Thoracic aorta (tissue), 2 donors: ENCODE results near the gene CARD19. TPM values are rescaled to one million over a fixed set of nuclear protein-coding genes. Genes with fewer than 3 reads are reported as not detected.
A peak's percentile ranks its signal among the peaks of the same experiment; 100 is the strongest.

Experiments
- ATAC-seq: fragments of 150-250 bp; one replicate; pipeline ENCODE4 v1.8.0; 2017; ENCODE audit warnings: low read depth; ENCODE audit not compliant: insufficient number of reproducible peaks, low FRiP score
- DNase-seq: peaks from one replicate; pipeline ENCODE4 v3.0.0-alpha.2; 2020; ENCODE audit warnings: low spot score
- H3K27ac ChIP-seq, 2 donors: fragments of 200-600 bp; sonication (generic); 1 replicate in 1 of 2; 2 replicates in 1 of 2; pipeline ENCODE4 v1.5.1; 2016; ENCODE audit warnings: mild to moderate bottlenecking in 2 of 2, moderate library complexity in 2 of 2
- H3K27me3 ChIP-seq: fragments of 200-600 bp; sonication (generic); replicated peaks from 2 replicates; pipeline ENCODE4 v1.6.0; 2016; ENCODE audit warnings: mild to moderate bottlenecking; ENCODE audit not compliant: insufficient read depth
- H3K36me3 ChIP-seq: fragments of 200-600 bp; sonication (generic); one replicate; pipeline ENCODE4 v1.5.1; 2016
- H3K4me1 ChIP-seq, 2 donors: fragments of 200-600 bp; sonication (generic); 1 replicate in 1 of 2; 2 replicates in 1 of 2; pipeline versions ENCODE4 v1.5.1 to v1.6.0; 2016; ENCODE audit warnings: low read depth in 2 of 2, mild to moderate bottlenecking in 1 of 2; ENCODE audit not compliant: control insufficient read depth in 1 of 2
- H3K4me3 ChIP-seq: fragments of 200-600 bp; sonication (generic); 2 replicates; pipeline ENCODE4 v1.5.1; 2016; ENCODE audit warnings: mild to moderate bottlenecking
- H3K9me3 ChIP-seq: fragments of 200-600 bp; sonication (generic); 2 replicates; pipeline ENCODE4 v1.5.1; 2016
- total RNA-seq, 2 donors: library from RNA; depleted of rRNA; stranded (reverse); fragments of >200 nt; gene quantifications; one replicate each; pipeline versions ENCODE4 v1.1.0 to v1.2.3, GENCODE V29; 2016
- TF ChIP-seq, protein P1 (sequence below): fragments of 200-600 bp; sonication (generic); IDR thresholded peaks from one replicate; pipeline ENCODE4 v1.5.1; 2019; ENCODE audit warnings: antibody characterized with exemption

The CARD19 gene
- total RNA-seq, 2 donors from 2014 or later = 46.3 to 103 TPM

GRCh38 chr9:93123561-93124283 is 27.7 kb downstream of the CARD19 start:
- TF ChIP-seq, protein P1, sequence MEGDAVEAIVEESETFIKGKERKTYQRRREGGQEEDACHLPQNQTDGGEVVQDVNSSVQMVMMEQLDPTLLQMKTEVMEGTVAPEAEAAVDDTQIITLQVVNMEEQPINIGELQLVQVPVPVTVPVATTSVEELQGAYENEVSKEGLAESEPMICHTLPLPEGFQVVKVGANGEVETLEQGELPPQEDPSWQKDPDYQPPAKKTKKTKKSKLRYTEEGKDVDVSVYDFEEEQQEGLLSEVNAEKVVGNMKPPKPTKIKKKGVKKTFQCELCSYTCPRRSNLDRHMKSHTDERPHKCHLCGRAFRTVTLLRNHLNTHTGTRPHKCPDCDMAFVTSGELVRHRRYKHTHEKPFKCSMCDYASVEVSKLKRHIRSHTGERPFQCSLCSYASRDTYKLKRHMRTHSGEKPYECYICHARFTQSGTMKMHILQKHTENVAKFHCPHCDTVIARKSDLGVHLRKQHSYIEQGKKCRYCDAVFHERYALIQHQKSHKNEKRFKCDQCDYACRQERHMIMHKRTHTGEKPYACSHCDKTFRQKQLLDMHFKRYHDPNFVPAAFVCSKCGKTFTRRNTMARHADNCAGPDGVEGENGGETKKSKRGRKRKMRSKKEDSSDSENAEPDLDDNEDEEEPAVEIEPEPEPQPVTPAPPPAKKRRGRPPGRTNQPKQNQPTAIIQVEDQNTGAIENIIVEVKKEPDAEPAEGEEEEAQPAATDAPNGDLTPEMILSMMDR = no peak
- peaks cover 42 to 54% of the 10 kb centered on the region in 2 donors for H3K4me1 ChIP-seq
- no peak for ATAC-seq
- H3K27me3 ChIP-seq = no peaks in the 10 kb centered on the region
- DNase-seq = no peak
- H3K9me3 ChIP-seq = no peaks in the 10 kb centered on the region
- no peak overlapping the region for H3K27ac ChIP-seq
- H3K4me3 ChIP-seq = no peak overlapping the region
- H3K36me3 ChIP-seq = peaks cover 46% of the 10 kb centered on the region

- TF ChIP-seq, protein P1 = no peak
- Histone ChIP-seq H3K27ac (no peak overlapping the region), H3K36me3 (peaks cover 46% of the 10 kb centered on the region), H3K4me1 (peaks cover 46 to 57% of the 10 kb centered on the region in 2 donors), H3K4me3 (no peak overlapping the region), H3K9me3 (no peaks in the 10 kb centered on the region), H3K27me3 (no peaks in the 10 kb centered on the region)
- DNase-seq = peak; percentile 1
- no peak for ATAC-seq
These were observed 28.8 kb downstream of the CARD19 start for GRCh38 chr9:93124793-93125192.

DNA sequence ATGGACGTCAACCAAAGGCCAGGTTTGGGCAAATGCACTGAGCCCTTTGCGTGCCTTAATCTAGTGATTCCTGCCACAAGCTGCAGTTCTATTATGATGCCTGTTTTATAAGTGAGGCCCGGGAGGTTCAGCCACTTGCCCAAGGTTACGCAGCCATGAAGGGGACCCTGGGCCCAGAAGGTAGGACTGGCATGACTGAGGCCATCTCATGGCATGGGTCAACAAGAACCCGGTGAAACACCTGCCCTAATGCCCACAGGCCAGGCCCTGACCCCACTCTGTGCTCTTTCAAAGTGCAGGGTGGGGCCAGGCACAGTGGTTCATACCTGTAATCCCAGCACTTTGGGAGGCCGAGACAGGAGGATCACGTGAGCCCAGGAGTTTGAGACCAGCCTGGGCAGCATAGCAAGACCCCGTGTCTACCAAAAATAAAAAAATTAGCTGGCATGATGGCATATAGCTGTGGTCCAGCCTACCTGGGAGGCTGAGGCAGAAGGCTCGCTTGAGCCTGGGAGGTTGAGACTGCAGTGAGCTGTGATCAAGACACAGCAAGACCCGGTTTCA is 29.4 kb downstream of the CARD19 start:
- H3K4me1 ChIP-seq = peaks cover 49 to 57% of the 10 kb centered on the region in 2 donors
- ATAC-seq (no peak), DNase-seq (peak; percentile 1)
- no peak overlapping the region for H3K27ac ChIP-seq
- H3K27me3 ChIP-seq = no peaks in the 10 kb centered on the region
- peaks cover 46% of the 10 kb centered on the region for H3K36me3 ChIP-seq
- TF ChIP-seq, protein P1 = no peak
- no peak overlapping the region for H3K4me3 ChIP-seq
- no peaks in the 10 kb centered on the region for H3K9me3 ChIP-seq

DNA sequence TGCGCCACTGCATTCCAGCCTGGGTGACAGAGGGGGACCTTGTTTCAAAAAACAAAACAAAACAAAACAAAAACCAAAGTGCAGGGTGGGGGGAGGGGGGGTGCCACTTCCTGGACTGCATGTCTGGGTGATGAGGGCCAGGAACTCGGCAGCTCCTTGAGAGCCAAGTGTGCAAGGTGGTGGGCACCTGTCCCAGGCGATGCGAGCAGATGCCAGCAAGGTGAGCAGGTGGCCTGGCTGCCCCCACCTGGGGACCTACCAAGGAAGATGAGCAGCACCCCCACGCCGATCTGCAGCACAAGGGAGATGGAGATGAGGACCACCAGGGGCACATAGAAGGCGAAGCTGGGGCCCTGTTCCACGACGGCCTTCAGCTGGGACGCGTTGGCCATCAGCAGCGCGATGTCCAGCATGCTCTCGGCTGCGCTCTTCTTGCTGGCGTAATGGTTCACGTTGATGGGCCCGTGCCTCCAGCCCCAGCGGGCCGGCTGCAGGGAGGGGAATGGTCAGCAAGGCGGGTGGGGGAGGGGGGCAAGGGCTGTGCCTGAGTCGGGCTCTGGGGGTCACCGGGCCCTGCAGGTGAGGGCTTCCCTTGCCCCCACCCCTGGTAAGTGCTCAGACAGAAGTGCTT is 30.2 kb downstream of the CARD19 start:
- H3K4me1 ChIP-seq = peaks cover 53 to 57% of the 10 kb centered on the region in 2 donors
- ATAC-seq = no peak
- H3K36me3 ChIP-seq = peaks cover 42% of the 10 kb centered on the region
- peak overlapping the region; percentile 72 to 75 for H3K27ac ChIP-seq
- peak overlapping the region; percentile 24 for H3K4me3 ChIP-seq
- no peaks in the 10 kb centered on the region for H3K27me3 ChIP-seq
- TF ChIP-seq, protein P1 = no peak
- DNase-seq = peak; percentile 1
- H3K9me3 ChIP-seq = no peaks in the 10 kb centered on the region

GRCh38 chr9:93126825-93127368 is 30.9 kb downstream of the CARD19 start:
- Histone ChIP-seq H3K27ac (peak overlapping the region; percentile 72 to 75), H3K36me3 (peaks cover 36% of the 10 kb centered on the region), H3K9me3 (no peaks in the 10 kb centered on the region), H3K27me3 (no peaks in the 10 kb centered on the region), H3K4me3 (peak overlapping the region; percentile 24), H3K4me1 (peaks cover 59 to 63% of the 10 kb centered on the region in 2 donors)
- TF ChIP-seq, protein P1 = no peak
- DNase-seq (peak; percentile 16), ATAC-seq (peak; percentile 41)
